H1 (cell line): ENCODE data around the gene PIEZO1. TPM values are rescaled to one million over a fixed set of nuclear protein-coding genes. Genes with fewer than 3 reads are reported as not detected.

Experiments used
- CTCF ChIA-PET: fragments of 300-600 bp; sonication (Branson Sonifier 250); formaldehyde crosslinking; loops from one replicate; lab custom pipeline; 2021; ENCODE audit not compliant: partially characterized antibody; lab: Charles Lee
- POLR2A ChIA-PET: fragments of 300-600 bp; sonication (Branson Sonifier 250); formaldehyde crosslinking; loops from one replicate; lab custom pipeline; 2021; ENCODE audit warnings: inconsistent platforms; ENCODE audit not compliant: partially characterized antibody; lab: Charles Lee
- DNase-seq, 2 experiments: peaks; one replicate each; pipeline versions ENCODE4 v3.0.0 to v3.0.0-alpha.2; 2010 to 2022; ENCODE audit warnings: low spot score in 2 of 2, low read depth in 1 of 2, mixed read lengths in 1 of 2
- FAIRE-seq: peaks from 2 replicates; lab custom pipeline; 2011; peaks lifted over from hg19 to GRCh38; lab: Jason Lieb, UNC
- H2AFZ ChIP-seq: 2 replicates; pipeline ENCODE4 v1.8.1; 2012; ENCODE audit warnings: low read length, inconsistent platforms
- H2AK5ac ChIP-seq: 2 replicates; pipeline ENCODE4 v1.6.1; 2013; ENCODE audit warnings: low read depth, low read length
- H2BK120ac ChIP-seq: replicated peaks from 2 replicates; pipeline ENCODE3; 2013; ENCODE audit warnings: low read depth, low read length, inconsistent platforms
- H2BK12ac ChIP-seq: 2 replicates; pipeline ENCODE4 v1.6.1; 2013; ENCODE audit warnings: low read depth, low read length
- H2BK15ac ChIP-seq: 2 replicates; pipeline ENCODE4 v1.6.1; 2013; ENCODE audit warnings: low read length
- H2BK20ac ChIP-seq: 2 replicates; pipeline ENCODE4 v1.6.1; 2013; ENCODE audit warnings: low read length
- H2BK5ac ChIP-seq: 2 replicates; pipeline ENCODE4 v1.6.1; 2013; ENCODE audit warnings: low read depth, low read length
- H3K14ac ChIP-seq: 2 replicates; pipeline ENCODE4 v1.6.1; 2013; ENCODE audit warnings: inconsistent platforms; ENCODE audit not compliant: insufficient read length
- H3K18ac ChIP-seq: 2 replicates; pipeline ENCODE4 v1.6.1; 2013; ENCODE audit warnings: low read length; ENCODE audit errors: extremely low read depth
- H3K23ac ChIP-seq: 2 replicates; pipeline ENCODE4 v1.6.1; 2013; ENCODE audit warnings: inconsistent platforms; ENCODE audit not compliant: insufficient read length
- H3K23me2 ChIP-seq: 2 replicates; pipeline ENCODE4 v1.6.1; 2013; ENCODE audit warnings: low read depth, low read length
- H3K27ac ChIP-seq: 2 replicates; pipeline ENCODE4 v1.6.1; 2011; ENCODE audit warnings: low read depth, low read length, inconsistent platforms
- H3K27me3 ChIP-seq, 4 experiments: replicated peaks in 1 of 4; 1 replicate in 1 of 4; 2 replicates in 3 of 4; pipeline versions ENCODE4 v1.6.1 to v1.8.1; 2011 to 2013; ENCODE audit warnings: low read length in 3 of 4, mild to moderate bottlenecking in 3 of 4, inconsistent platforms in 2 of 4, mixed read lengths in 2 of 4, moderate library complexity in 1 of 4; ENCODE audit not compliant: control insufficient read depth in 3 of 4, insufficient read depth in 3 of 4; ENCODE audit errors: extremely low read depth in 1 of 4
- H3K36me3 ChIP-seq, 4 experiments: 2 replicates each; pipeline versions ENCODE4 v1.6.1 to v1.8.1; 2011 to 2013; ENCODE audit warnings: mild to moderate bottlenecking in 4 of 4, low read length in 3 of 4, moderate library complexity in 2 of 4, control low read depth in 1 of 4, inconsistent platforms in 1 of 4; ENCODE audit not compliant: insufficient read depth in 4 of 4, control insufficient read depth in 2 of 4
- H3K4ac ChIP-seq: replicated peaks from 2 replicates; pipeline ENCODE3; 2013; ENCODE audit warnings: low read length, low read depth, mixed read lengths, inconsistent platforms; ENCODE audit not compliant: insufficient read length
- H3K4me1 ChIP-seq, 4 experiments: replicated peaks in 1 of 4; 1 replicate in 1 of 4; 2 replicates in 3 of 4; pipeline versions ENCODE4 v1.6.1 to v1.8.1; 2011 to 2013; ENCODE audit warnings: low read length in 3 of 4, inconsistent platforms in 2 of 4, mixed read lengths in 1 of 4; ENCODE audit not compliant: insufficient read depth in 4 of 4, control insufficient read depth in 3 of 4
- H3K4me2 ChIP-seq, 2 experiments: 2 replicates each; pipeline versions ENCODE4 v1.6.1 to v1.8.1; 2011 to 2013; ENCODE audit warnings: low read depth in 2 of 2, low read length in 2 of 2, control low read depth in 1 of 2, inconsistent platforms in 1 of 2, mild to moderate bottlenecking in 1 of 2; ENCODE audit not compliant: insufficient read depth in 1 of 2
- H3K4me3 ChIP-seq, 4 experiments: fragments of 200-600, 300-600 bp in 1 of 4; sonication (generic), shearing (Covaris generic), sonication (Bioruptor Twin) in 1 of 4; 2 replicates each; pipeline versions ENCODE4 v1.5.1 to v1.8.1; 2011 to 2016; ENCODE audit warnings: low read length in 4 of 4, low read depth in 3 of 4, control low read depth in 2 of 4, inconsistent platforms in 2 of 4, mild to moderate bottlenecking in 2 of 4, mixed read lengths in 1 of 4, moderate library complexity in 1 of 4; ENCODE audit not compliant: insufficient read depth in 2 of 4; ENCODE audit errors: extremely low read depth in 1 of 4
- H3K56ac ChIP-seq: replicated peaks from 2 replicates; pipeline ENCODE3; 2013; ENCODE audit warnings: low read depth, mild to moderate bottlenecking, mixed read lengths, low read length, inconsistent platforms; ENCODE audit not compliant: insufficient read length
- H3K79me1 ChIP-seq: 2 replicates; pipeline ENCODE4 v1.6.1; 2013; ENCODE audit warnings: low read depth, low read length, control low read depth
- H3K79me2 ChIP-seq, 2 experiments: 2 replicates each; pipeline versions ENCODE4 v1.6.1 to v1.8.1; 2012 to 2013; ENCODE audit warnings: low read length in 2 of 2, mild to moderate bottlenecking in 2 of 2, inconsistent platforms in 1 of 2; ENCODE audit not compliant: insufficient read depth in 2 of 2, control insufficient read depth in 1 of 2
- H3K9ac ChIP-seq, 4 experiments: replicated peaks in 1 of 4; 1 replicate in 1 of 4; 2 replicates in 3 of 4; pipeline versions ENCODE4 v1.6.1 to v1.8.1; 2011 to 2013; ENCODE audit warnings: low read depth in 3 of 4, low read length in 3 of 4, control low read depth in 2 of 4, mild to moderate bottlenecking in 2 of 4, moderate library complexity in 2 of 4, inconsistent platforms in 1 of 4; ENCODE audit errors: extremely low read depth in 1 of 4
- H3K9me3 ChIP-seq, 2 experiments: 2 replicates each; pipeline versions ENCODE4 v1.6.1 to v1.8.1; 2012 to 2013; ENCODE audit warnings: mild to moderate bottlenecking in 2 of 2, moderate library complexity in 2 of 2, control low read depth in 1 of 2, inconsistent platforms in 1 of 2, low read depth in 1 of 2, low read length in 1 of 2, mixed read lengths in 1 of 2; ENCODE audit not compliant: insufficient read depth in 2 of 2
- H4K20me1 ChIP-seq, 2 experiments: replicated peaks in 1 of 2; 2 replicates each; pipeline versions ENCODE3 to v1.8.1; 2011 to 2013; ENCODE audit warnings: inconsistent platforms in 2 of 2, low read length in 2 of 2, mild to moderate bottlenecking in 1 of 2; ENCODE audit not compliant: insufficient read depth in 2 of 2, control insufficient read depth in 1 of 2
- H4K5ac ChIP-seq: 2 replicates; pipeline ENCODE4 v1.6.1; 2013; ENCODE audit warnings: low read length, low read depth, mixed read lengths, inconsistent platforms; ENCODE audit not compliant: insufficient read length
- H4K8ac ChIP-seq: 2 replicates; pipeline ENCODE4 v1.8.0; 2013; ENCODE audit warnings: mild to moderate bottlenecking, moderate library complexity, low read length, inconsistent platforms; ENCODE audit not compliant: insufficient read depth; ENCODE audit errors: extremely low read depth
- H4K91ac ChIP-seq: replicated peaks from 2 replicates; pipeline ENCODE3; 2013; ENCODE audit warnings: low read length, mixed read lengths, inconsistent platforms; ENCODE audit not compliant: insufficient read length
- CTCF ChIP-seq, 3 experiments: IDR thresholded peaks; 1 replicate in 2 of 3; 2 replicates in 1 of 3; pipeline versions ENCODE4 v1.5.1 to v1.6.1; 2011; ENCODE audit warnings: low read length in 3 of 3, mild to moderate bottlenecking in 3 of 3, inconsistent platforms in 2 of 3, low read depth in 1 of 3, moderate library complexity in 1 of 3; ENCODE audit not compliant: insufficient read depth in 1 of 3; ENCODE audit errors: control extremely low read depth in 1 of 3
- POLR2A ChIP-seq, 2 experiments: IDR thresholded peaks; 1 replicate in 1 of 2; 2 replicates in 1 of 2; pipeline ENCODE4 v1.6.1; 2011; ENCODE audit warnings: low read depth in 2 of 2, low read length in 2 of 2, mild to moderate bottlenecking in 2 of 2; ENCODE audit errors: control extremely low read depth in 1 of 2
- POU5F1 ChIP-seq: IDR thresholded peaks from 2 replicates; pipeline ENCODE4 v1.6.1; 2011; ENCODE audit warnings: low read depth, mild to moderate bottlenecking, low read length, moderate library complexity
- RXRA ChIP-seq: IDR thresholded peaks from 2 replicates; pipeline ENCODE4 v1.6.1; 2011; ENCODE audit warnings: low read depth, mild to moderate bottlenecking, low read length, moderate library complexity; ENCODE audit not compliant: insufficient read depth
- TAF1 ChIP-seq: IDR thresholded peaks from 2 replicates; pipeline ENCODE4 v1.6.1; 2011; ENCODE audit warnings: mild to moderate bottlenecking, low read depth, low read length
- WGBS, 2 experiments: shearing (Covaris generic) in 1 of 2; methylation state at CpG; one replicate each; pipeline versions ENCODE4 v1.1.6 to v1.1.7; 2013 to 2015; ENCODE audit warnings: low lambda C conversion rate in 2 of 2, mixed read lengths in 2 of 2, inconsistent platforms in 1 of 2, low coverage in 1 of 2, missing lambda C conversion rate in 1 of 2; ENCODE audit not compliant: insufficient replicate concordance in 2 of 2, insufficient coverage in 1 of 2, insufficient read length in 1 of 2; ENCODE audit errors: extremely low coverage in 1 of 2, missing lambda C conversion rate in 1 of 2; 5-methylcytosine and 5-hydroxymethylcytosine counted together
- polyA plus RNA-seq, 7 experiments: library from polyadenylated mRNA; depleted of rRNA in 3 of 7; stranded (reverse) in 5 of 7; unstranded in 2 of 7; fragments of >200 nt in 5 of 7; fragments of 200-250 nt in 2 of 7; gene quantifications; 1 replicate in 5 of 7; 2 replicates in 1 of 7; 4 replicates in 1 of 7; pipeline versions ENCODE4 v1.2.1 to v1.2.3, GENCODE V29; 2011 to 2013; ENCODE audit warnings: missing spikeins in 2 of 7, mixed read lengths in 2 of 7
- total RNA-seq: library from RNA; stranded (reverse); fragmentation: NEBNext Ultra II Directional; extraction: Animal tissue kit (Norgen Biotek cat#: 25700); gene quantifications from 2 replicates; pipeline ENCODE4 v1.2.1, GENCODE V29; 2021

The PIEZO1 gene
- total and polyA plus RNA-seq, 2 of the 8 experiments (the other 6 are each of a cell fraction or from before 2014, with no cell fraction given): 42.3 to 67.5 TPM

GRCh38 chr16:88743693-88744576, 41.1 kb downstream of the PIEZO1 start:
- H3K4me2 ChIP-seq: no peak overlapping the region
- no peak overlapping the region for H4K91ac ChIP-seq
- H3K23ac ChIP-seq: no peak overlapping the region
- H3K14ac ChIP-seq: no peak overlapping the region
- H3K9ac ChIP-seq: no peak overlapping the region
- peak overlapping the region; percentile 66; the same call in 1 of the 2 replicates for H2AK5ac ChIP-seq
- peak overlapping the region; percentile 21 for H4K8ac ChIP-seq
- no peak overlapping the region for H4K5ac ChIP-seq
- H3K4me1 ChIP-seq: peaks cover 0 to 11% (median 6%) of the 10 kb centered on the region in 4 experiments; a peak in 4 of 7 replicates
- H2BK12ac ChIP-seq: peak overlapping the region; percentile 62; the same call in 1 of the 2 replicates
- no peaks in the 10 kb centered on the region for H3K36me3 ChIP-seq
- H3K18ac ChIP-seq: no peak overlapping the region; the same call in 1 of the 2 replicates
- ChIA-PET CTCF (interaction anchor here (0.7 to 25.0 kb wide), 24 partner anchors 7 to 472 kb away, joined by 3 to 251 read pairs (median 4); partner anchors contain the start of genes APRT and CDT1), POLR2A (interaction anchor here (1.0 kb wide), 1 partner anchor 63 kb away, joined by 3 read pairs; no protein-coding TSS in a partner anchor)
- H2BK20ac ChIP-seq: 0 out of 2 replicates have a peak overlapping the region, but pooled peaks have one; percentile 32
- 72% methylated on average over 31 of the region's 32 CpGs; no CpG with 5 or more reads in 1 of the 2 experiments for WGBS, 2 experiments
- H3K23me2 ChIP-seq: no peaks in the 10 kb centered on the region
- H3K27me3 ChIP-seq: no peaks in the 10 kb centered on the region
- FAIRE-seq: peak; percentile 60
- H3K79me1 ChIP-seq: no peaks in the 10 kb centered on the region
- no peak overlapping the region for H2AFZ ChIP-seq
- H3K79me2 ChIP-seq: no peaks in the 10 kb centered on the region
- peaks cover 0 to 5% of the 10 kb centered on the region in 2 experiments for H4K20me1 ChIP-seq
- peak overlapping the region; percentile 48; the same call in 1 of the 2 replicates for H2BK5ac ChIP-seq
- no peak overlapping the region for H3K4me3 ChIP-seq
- no peak overlapping the region for H3K56ac ChIP-seq
- no peak overlapping the region for H2BK120ac ChIP-seq
- DNase-seq: peak; percentile 39 to 98
- no peak overlapping the region for H3K27ac ChIP-seq
- no peak overlapping the region for H3K4ac ChIP-seq
- H3K9me3 ChIP-seq: no peaks in the 10 kb centered on the region
- H2BK15ac ChIP-seq: 0 out of 2 replicates have a peak overlapping the region, but pooled peaks have one; percentile 81
- TF ChIP-seq POU5F1 (no peak), CTCF (IDR thresholded peaks at IDR 0.05; ENCODE audit: control extremely low read depth in 1 of 3, insufficient read depth in 1 of 3, low read depth in 1 of 3, low read length in 3 of 3) (peak; percentile 81 to 96 (median 93)), RXRA (peak; percentile 53; the same call in 1 of the 2 replicates), POLR2A (IDR thresholded peaks at IDR 0.05; ENCODE audit: control extremely low read depth in 1 of 2, low read depth in 2 of 2, low read length in 2 of 2) (no peak), TAF1 (no peak)
